Measurements from ENCODE around the gene PLCB4. TPM values are rescaled to one million over a fixed set of nuclear protein-coding genes. Genes with fewer than 3 reads are reported as not detected.

Gene PLCB4
- total RNA-seq, 6 experiments from 2014 or later: 71.8 to 95.7 (median 79.1) TPM

DNA sequence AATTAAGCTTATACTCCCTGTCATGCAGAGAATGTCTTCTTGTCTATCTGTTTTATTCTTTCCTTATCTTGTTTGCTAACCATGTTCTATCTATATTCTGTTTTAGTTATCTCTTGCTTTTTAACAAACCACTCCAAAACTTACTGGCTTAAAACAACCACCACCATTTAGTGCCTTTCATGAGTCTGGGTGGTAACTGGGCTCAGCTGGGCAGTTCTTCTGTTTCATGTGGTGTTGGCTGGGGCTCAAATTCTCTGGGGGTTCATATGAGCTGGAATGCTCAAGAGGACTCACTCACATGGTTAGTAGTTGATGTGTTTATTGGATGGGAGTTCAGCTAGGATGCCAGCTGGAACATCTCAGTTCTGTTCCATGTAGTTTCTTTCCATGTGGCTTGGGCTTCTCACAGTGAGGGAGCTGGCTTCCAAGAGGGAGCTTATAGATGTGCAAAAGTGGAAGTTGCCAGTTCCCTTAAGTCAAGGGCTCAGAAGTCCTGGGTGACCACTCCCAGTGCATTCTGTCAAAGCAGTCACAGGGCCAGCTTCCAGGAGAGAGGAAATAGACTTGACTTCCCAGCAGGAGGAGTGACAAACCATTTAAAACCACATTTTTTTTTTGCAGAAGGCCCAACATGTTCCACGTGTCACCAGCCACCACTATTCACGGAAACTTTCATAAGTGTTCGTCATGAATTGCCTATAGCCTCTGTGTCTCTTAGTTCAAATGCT lies 70.4 kb downstream of the PLCB4 start:
- H3K4me3 Mint-ChIP-seq: no peak overlapping the region
- peaks cover 14% of the 10 kb centered on the region for H3K9me3 Mint-ChIP-seq
- H3K27ac Mint-ChIP-seq: no peak overlapping the region
- H3K27me3 Mint-ChIP-seq (ENCODE audit: insufficient read depth): peaks cover 1% of the 10 kb centered on the region
- peaks cover 46% of the 10 kb centered on the region for H3K4me1 Mint-ChIP-seq (ENCODE audit: low read depth)
- peaks cover 55% of the 10 kb centered on the region for H3K36me3 Mint-ChIP-seq (ENCODE audit: low read depth)
- no peak for DNase-seq
- TF ChIP-seq, protein P1, sequence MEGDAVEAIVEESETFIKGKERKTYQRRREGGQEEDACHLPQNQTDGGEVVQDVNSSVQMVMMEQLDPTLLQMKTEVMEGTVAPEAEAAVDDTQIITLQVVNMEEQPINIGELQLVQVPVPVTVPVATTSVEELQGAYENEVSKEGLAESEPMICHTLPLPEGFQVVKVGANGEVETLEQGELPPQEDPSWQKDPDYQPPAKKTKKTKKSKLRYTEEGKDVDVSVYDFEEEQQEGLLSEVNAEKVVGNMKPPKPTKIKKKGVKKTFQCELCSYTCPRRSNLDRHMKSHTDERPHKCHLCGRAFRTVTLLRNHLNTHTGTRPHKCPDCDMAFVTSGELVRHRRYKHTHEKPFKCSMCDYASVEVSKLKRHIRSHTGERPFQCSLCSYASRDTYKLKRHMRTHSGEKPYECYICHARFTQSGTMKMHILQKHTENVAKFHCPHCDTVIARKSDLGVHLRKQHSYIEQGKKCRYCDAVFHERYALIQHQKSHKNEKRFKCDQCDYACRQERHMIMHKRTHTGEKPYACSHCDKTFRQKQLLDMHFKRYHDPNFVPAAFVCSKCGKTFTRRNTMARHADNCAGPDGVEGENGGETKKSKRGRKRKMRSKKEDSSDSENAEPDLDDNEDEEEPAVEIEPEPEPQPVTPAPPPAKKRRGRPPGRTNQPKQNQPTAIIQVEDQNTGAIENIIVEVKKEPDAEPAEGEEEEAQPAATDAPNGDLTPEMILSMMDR (IDR thresholded peaks at IDR 0.05): no peak

DNA sequence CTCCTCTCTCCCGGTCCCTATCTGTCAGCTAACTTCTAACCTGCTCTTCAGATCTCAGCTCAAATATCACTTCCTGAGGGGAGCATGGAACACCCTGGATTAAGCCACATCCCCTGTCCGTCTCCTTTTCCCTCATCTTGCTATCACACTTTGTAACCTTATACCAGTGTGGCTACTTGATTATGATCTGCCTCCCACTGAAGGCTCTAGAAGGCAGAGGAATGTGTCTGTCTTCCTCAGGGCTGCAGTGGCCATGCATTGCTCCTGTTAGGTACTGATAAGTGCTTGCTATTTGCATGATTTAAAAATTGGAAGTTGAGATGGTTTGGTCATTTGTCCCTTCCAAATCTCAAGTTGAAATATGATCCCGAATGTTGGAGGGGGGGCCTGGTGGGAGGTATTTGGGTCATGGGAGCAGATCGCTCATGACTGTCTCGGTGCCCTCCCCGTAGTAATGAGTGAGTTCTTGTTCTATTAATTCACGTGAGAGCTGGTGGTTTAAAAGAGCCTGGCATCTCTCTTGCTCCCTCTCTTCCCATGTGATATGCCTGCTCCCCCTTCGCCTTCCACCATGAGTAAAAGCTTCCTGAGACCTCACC lies 71.4 kb downstream of the PLCB4 start:
- TF ChIP-seq, protein P1 (IDR thresholded peaks at IDR 0.05): no peak
- peaks cover 51% of the 10 kb centered on the region for H3K4me1 Mint-ChIP-seq (ENCODE audit: low read depth)
- H3K36me3 Mint-ChIP-seq (ENCODE audit: low read depth): peaks cover 49% of the 10 kb centered on the region
- no peak overlapping the region for H3K4me3 Mint-ChIP-seq
- 0 out of 2 replicates have a peak overlapping the region, but pooled peaks have one; percentile 6 for H3K27ac Mint-ChIP-seq
- DNase-seq: no peak
- peaks cover 14% of the 10 kb centered on the region for H3K9me3 Mint-ChIP-seq
- H3K27me3 Mint-ChIP-seq (ENCODE audit: insufficient read depth): peaks cover 1% of the 10 kb centered on the region

DNA sequence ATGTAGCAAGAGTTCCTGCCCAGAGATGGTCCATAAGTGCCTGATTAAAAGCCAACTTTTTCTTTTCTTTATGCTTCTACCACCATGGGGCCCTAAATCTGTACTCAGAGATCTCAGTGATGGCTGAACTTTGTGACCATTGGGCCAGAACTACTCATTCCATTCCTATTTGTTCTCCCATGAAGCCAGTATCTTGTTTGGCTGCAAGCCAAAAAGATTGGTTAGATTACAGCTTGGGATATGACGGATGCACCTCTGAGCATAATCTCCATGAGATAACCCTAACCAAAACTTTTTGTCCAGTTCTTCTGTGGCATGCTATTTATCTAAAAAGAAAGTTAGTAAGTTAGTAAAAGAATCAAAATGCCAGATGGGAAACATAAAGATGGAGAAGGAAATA lies 72.2 kb downstream of the PLCB4 start:
- TF ChIP-seq, protein P1 (IDR thresholded peaks at IDR 0.05): no peak
- H3K9me3 Mint-ChIP-seq: peaks cover 14% of the 10 kb centered on the region
- peaks cover 1% of the 10 kb centered on the region for H3K27me3 Mint-ChIP-seq (ENCODE audit: insufficient read depth)
- H3K4me3 Mint-ChIP-seq: no peak overlapping the region
- peaks cover 60% of the 10 kb centered on the region for H3K4me1 Mint-ChIP-seq (ENCODE audit: low read depth)
- H3K27ac Mint-ChIP-seq: no peak overlapping the region
- H3K36me3 Mint-ChIP-seq (ENCODE audit: low read depth): peaks cover 56% of the 10 kb centered on the region
- peak; percentile 19 for DNase-seq

DNA sequence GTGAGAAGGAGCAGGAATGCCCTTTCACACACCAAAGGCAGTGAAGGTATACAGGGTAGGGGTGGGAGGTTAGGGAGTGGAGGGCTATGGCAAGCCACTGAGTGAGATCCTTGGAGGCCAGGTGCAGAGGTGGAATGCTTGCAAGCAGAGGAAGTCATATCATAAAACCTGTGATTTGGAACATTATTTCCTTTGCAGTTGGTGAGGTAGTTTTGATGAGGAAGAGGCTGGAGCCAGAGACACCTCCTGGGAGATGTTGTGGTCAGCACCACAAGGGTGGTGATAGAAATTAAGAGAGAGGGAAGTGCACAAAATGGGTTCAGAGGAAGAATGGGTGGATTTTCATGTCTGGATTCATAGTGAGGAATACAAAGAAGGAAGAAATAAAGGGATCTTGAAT lies 73.0 kb downstream of the PLCB4 start:
- Mint-ChIP-seq H3K27me3 (ENCODE audit: insufficient read depth) (peaks cover 1% of the 10 kb centered on the region), H3K4me1 (ENCODE audit: low read depth) (peaks cover 68% of the 10 kb centered on the region), H3K9me3 (peaks cover 14% of the 10 kb centered on the region), H3K4me3 (no peak overlapping the region), H3K36me3 (ENCODE audit: low read depth) (peaks cover 55% of the 10 kb centered on the region), H3K27ac (no peak overlapping the region)
- TF ChIP-seq, protein P1 (IDR thresholded peaks at IDR 0.05): no peak
- DNase-seq: no peak

DNA sequence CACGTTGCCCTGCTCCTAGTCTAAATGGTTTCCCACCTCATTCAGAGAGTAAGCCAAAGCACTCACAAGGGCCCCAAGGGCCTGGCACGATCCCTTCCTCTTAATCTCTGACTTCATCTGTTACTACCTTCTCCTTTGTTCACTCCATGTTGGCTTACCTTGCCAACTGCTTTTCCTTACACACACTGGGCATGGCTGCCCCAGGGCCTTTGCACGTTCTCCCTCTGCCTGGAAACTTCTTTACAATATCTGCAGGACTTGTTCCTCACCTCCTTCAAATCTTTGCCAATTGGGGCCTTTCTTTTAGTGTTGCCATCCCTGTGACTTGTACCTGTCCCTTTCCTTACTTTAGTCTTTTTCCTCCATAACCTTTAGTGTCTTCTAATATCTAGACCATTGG lies 73.9 kb downstream of the PLCB4 start:
- TF ChIP-seq, protein P1 (IDR thresholded peaks at IDR 0.05): no peak

More for the DNA sequence above, 73.9 kb downstream of the PLCB4 start:
- H3K4me3 Mint-ChIP-seq: no peak overlapping the region
- H3K4me1 Mint-ChIP-seq (ENCODE audit: low read depth): peaks cover 77% of the 10 kb centered on the region
- no peak overlapping the region for H3K27ac Mint-ChIP-seq
- DNase-seq: no peak
- peaks cover 51% of the 10 kb centered on the region for H3K36me3 Mint-ChIP-seq (ENCODE audit: low read depth)
- H3K27me3 Mint-ChIP-seq (ENCODE audit: insufficient read depth): peaks cover 1% of the 10 kb centered on the region
- peaks cover 14% of the 10 kb centered on the region for H3K9me3 Mint-ChIP-seq

All from HFFc6 (cell line).